Lung (tissue), 16 donors: Measurements from ENCODE around the gene SRP19. TPM values are rescaled to one million over a fixed set of nuclear protein-coding genes. Genes with fewer than 3 reads are reported as not detected.

ENCODE experiments used
- ATAC-seq: fragments of 200-7000 bp; cut with Tn5 transposase; one replicate; pipeline ENCODE4 v1.9.1; 2020; ENCODE audit warnings: moderate number of reproducible peaks; ENCODE audit not compliant: insufficient read depth, low FRiP score
- DNase-seq, 3 donors: peaks; one replicate each; pipeline ENCODE4 v3.0.0-alpha.2; 2013 to 2017
- H3K27ac ChIP-seq, 2 donors: one replicate each; pipeline ENCODE4 v1.5.1; 2013; ENCODE audit warnings: mild to moderate bottlenecking in 2 of 2, moderate library complexity in 2 of 2, control low read depth in 1 of 2, inconsistent platforms in 1 of 2, low read depth in 1 of 2, low read length in 1 of 2
- H3K27me3 ChIP-seq, 3 donors: one replicate each; pipeline ENCODE4 v1.5.1; 2013; ENCODE audit warnings: low read length in 2 of 3; ENCODE audit not compliant: control insufficient read depth in 3 of 3, insufficient read depth in 3 of 3
- H3K36me3 ChIP-seq, 4 donors: one replicate each; pipeline ENCODE4 v1.5.1; 2013; ENCODE audit warnings: low read length in 4 of 4, mild to moderate bottlenecking in 1 of 4, moderate library complexity in 1 of 4; ENCODE audit not compliant: control insufficient read depth in 4 of 4, insufficient read depth in 4 of 4
- H3K4me1 ChIP-seq, 5 donors: one replicate each; pipeline ENCODE4 v1.5.1; 2013; ENCODE audit warnings: low read length in 5 of 5, mild to moderate bottlenecking in 2 of 5, moderate library complexity in 1 of 5; ENCODE audit not compliant: control insufficient read depth in 5 of 5, insufficient read depth in 5 of 5
- H3K4me3 ChIP-seq: one replicate; pipeline ENCODE4 v1.5.1; 2013; ENCODE audit warnings: mild to moderate bottlenecking, control low read depth, moderate library complexity
- H3K9ac ChIP-seq, 2 donors: one replicate each; pipeline ENCODE4 v1.5.1; 2013; ENCODE audit warnings: low read length in 2 of 2, control low read depth in 1 of 2; ENCODE audit not compliant: insufficient read depth in 1 of 2
- H3K9me3 ChIP-seq, 4 donors: one replicate each; pipeline ENCODE4 v1.5.1; 2013; ENCODE audit warnings: low read length in 3 of 4, mild to moderate bottlenecking in 1 of 4, moderate library complexity in 1 of 4; ENCODE audit not compliant: control insufficient read depth in 4 of 4, insufficient read depth in 3 of 4
- WGBS, 2 donors: extraction: QIAGEN DNeasy Blood & Tissue Kit; methylation state at CpG; one replicate each; pipeline ENCODE4 v1.1.7; 2013; 5-methylcytosine and 5-hydroxymethylcytosine counted together
- long read RNA-seq, 5 donors: transcript quantifications; one replicate each; lab custom pipeline, GENCODE V29; 2026
- polyA plus RNA-seq, 2 donors: library from polyadenylated mRNA; stranded (reverse); fragments of 200-250 nt; gene quantifications; one replicate each; pipeline ENCODE4 v1.2.1, GENCODE V29; 2013
- total RNA-seq, 2 donors: library from RNA; depleted of rRNA in 1 of 2; stranded (reverse); fragments of >200 nt in 1 of 2; gene quantifications; one replicate each; pipeline ENCODE4 v1.2.1, GENCODE V29; 2014 to 2021
- TF ChIP-seq, protein P1 (sequence below): IDR thresholded peaks from 2 replicates; pipeline ENCODE4 v1.5.1; 2012; ENCODE audit warnings: mild to moderate bottlenecking; ENCODE audit errors: control extremely low read depth, extremely low read depth
- donor health status: control.
- donor health status: control.
- donor health status: Bipolar disorder and iron deficiency.
- donor health status: healthy.
- donor health status: DM: yes; HTN: yes; CAD: no.

The SRP19 gene
- total RNA-seq (10 to 100 TPM; 30.3 to 45.9 TPM), polyA plus RNA-seq (10 to 100 TPM; 68.1 to 81.0 TPM)
- long read RNA-seq, donor 1, transcript SRP19-206 (5 exons, 2,841 nt), result major isoform, 29 of 42 reads
- long read RNA-seq, donor 1, transcript SRP19-205 (2 exons, 473 nt), result minor isoform, 6 of 42 reads
- long read RNA-seq, donor 1, partial matches to known transcripts, result 0 of 42 reads
- long read RNA-seq, donor 1, other reads (novel, unspliced or antisense), result 0 of 42 reads
- long read RNA-seq, donor 2, transcript SRP19-206 (5 exons, 2,841 nt), result major isoform, 10 of 92 reads
- long read RNA-seq, donor 2, partial matches to known transcripts, result 25 of 92 reads
- long read RNA-seq, donor 2, other reads (novel, unspliced or antisense), result 53 of 92 reads
- long read RNA-seq, donor 3, transcript SRP19-206 (5 exons, 2,841 nt), result major isoform, 19 of 23 reads
- long read RNA-seq, donor 3, partial matches to known transcripts, result 0 of 23 reads
- long read RNA-seq, donor 3, other reads (novel, unspliced or antisense), result 0 of 23 reads
- long read RNA-seq, donor 4, transcript SRP19-206 (5 exons, 2,841 nt), result major isoform, 8 of 15 reads
- long read RNA-seq, donor 4, partial matches to known transcripts, result 0 of 15 reads
- long read RNA-seq, donor 4, other reads (novel, unspliced or antisense), result 0 of 15 reads
- long read RNA-seq, donor 5, transcript SRP19-206 (5 exons, 2,841 nt), result major isoform, 28 of 41 reads
- long read RNA-seq, donor 5, partial matches to known transcripts, result 5 of 41 reads
- long read RNA-seq, donor 5, other reads (novel, unspliced or antisense), result 0 of 41 reads

DNA sequence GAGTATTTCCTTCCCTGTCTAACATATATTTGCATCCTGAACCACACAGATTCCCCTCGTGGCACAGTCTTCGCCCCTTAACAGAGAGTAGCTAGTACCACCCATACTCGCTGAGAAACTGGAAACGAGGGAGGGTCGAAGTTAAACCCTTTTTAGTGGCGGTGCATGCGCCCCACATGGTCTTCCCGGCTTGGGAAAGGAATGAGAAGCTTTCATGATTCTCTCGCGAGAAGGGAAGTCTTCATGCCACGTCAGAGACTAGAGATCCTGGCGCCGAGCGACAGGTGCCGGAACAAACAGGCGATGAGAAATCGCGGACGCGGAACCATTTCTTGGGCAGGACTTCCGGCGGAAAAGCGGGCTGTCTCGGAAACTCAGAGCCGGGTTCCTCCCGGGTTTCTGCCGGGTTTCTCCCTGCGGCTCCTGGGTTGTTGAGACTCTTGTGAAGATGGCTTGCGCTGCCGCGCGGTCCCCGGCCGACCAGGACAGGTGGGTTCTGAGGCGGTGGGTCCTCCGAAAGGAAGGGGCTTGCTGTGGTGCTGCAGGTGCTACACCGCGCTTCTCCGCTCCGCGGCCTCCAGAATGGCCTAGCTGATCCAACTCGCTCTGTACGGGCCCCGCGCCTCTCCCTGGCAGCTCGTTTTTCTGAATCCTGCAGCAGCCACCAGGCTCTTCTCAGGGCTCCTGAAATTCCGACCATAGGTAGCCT, at the start of gene SRP19:
SRP19 (plus strand) TSS at position 359 of the 709 bp plus-strand sequence; CDS start at position 449, 90 bp downstream.
- TF ChIP-seq, protein P1, sequence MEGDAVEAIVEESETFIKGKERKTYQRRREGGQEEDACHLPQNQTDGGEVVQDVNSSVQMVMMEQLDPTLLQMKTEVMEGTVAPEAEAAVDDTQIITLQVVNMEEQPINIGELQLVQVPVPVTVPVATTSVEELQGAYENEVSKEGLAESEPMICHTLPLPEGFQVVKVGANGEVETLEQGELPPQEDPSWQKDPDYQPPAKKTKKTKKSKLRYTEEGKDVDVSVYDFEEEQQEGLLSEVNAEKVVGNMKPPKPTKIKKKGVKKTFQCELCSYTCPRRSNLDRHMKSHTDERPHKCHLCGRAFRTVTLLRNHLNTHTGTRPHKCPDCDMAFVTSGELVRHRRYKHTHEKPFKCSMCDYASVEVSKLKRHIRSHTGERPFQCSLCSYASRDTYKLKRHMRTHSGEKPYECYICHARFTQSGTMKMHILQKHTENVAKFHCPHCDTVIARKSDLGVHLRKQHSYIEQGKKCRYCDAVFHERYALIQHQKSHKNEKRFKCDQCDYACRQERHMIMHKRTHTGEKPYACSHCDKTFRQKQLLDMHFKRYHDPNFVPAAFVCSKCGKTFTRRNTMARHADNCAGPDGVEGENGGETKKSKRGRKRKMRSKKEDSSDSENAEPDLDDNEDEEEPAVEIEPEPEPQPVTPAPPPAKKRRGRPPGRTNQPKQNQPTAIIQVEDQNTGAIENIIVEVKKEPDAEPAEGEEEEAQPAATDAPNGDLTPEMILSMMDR, result no peak
- H3K9ac ChIP-seq, result peak within 1 kb of the TSS; percentile 92 to 98
- H3K4me3 ChIP-seq, result peak within 1 kb of the TSS; percentile 99
- 1 to 2% methylated on average over 47 of the region's 47 CpGs for WGBS, 2 donors
- ATAC-seq (peak; percentile 96), DNase-seq (peak; percentile 96 to 99 (median 98))
- H3K9me3 ChIP-seq, result no peaks in the 10 kb centered on the region
- peaks cover 3 to 13% (median 10%) of the 10 kb centered on the region in 4 donors for H3K36me3 ChIP-seq
- H3K4me1 ChIP-seq, result peaks cover 0 to 17% (median 9%) of the 10 kb centered on the region in 5 donors
- peak within 1 kb of the TSS; percentile 84 to 93 for H3K27ac ChIP-seq
- no peaks in the 10 kb centered on the region for H3K27me3 ChIP-seq

DNA sequence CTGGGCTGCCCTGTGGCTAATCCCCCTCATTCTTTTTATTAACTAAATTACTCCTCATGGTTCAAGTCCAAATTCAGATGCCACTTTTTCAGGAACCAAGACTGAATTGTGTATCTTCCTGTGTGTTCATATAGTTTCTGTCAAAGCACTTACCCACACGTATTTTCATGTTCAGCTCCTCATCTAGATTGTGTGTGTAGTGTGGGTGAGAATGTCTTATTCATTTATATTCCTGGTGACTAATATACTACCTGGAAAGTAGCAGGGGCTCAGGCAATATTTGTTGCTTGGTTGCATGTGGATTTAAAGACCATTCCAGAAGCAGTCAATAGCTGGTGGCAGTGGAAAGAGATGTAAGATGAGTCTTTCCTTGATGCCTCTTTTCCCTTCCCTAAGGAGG, 48.5 kb upstream of the SRP19 start:
- H3K9me3 ChIP-seq, result no peaks in the 10 kb centered on the region
- H3K27me3 ChIP-seq, result no peaks in the 10 kb centered on the region
- 82 to 97% methylated on average over 1 of the region's 1 CpG for WGBS, 2 donors
- DNase-seq (no peak), ATAC-seq (no peak)
- no peak overlapping the region for H3K4me3 ChIP-seq
- peaks cover 14 to 18% (median 16%) of the 10 kb centered on the region in 4 donors for H3K36me3 ChIP-seq
- no peak overlapping the region for H3K27ac ChIP-seq
- H3K4me1 ChIP-seq, result no peaks in the 10 kb centered on the region
- TF ChIP-seq, protein P1, result no peak
- H3K9ac ChIP-seq, result no peak overlapping the region

DNA sequence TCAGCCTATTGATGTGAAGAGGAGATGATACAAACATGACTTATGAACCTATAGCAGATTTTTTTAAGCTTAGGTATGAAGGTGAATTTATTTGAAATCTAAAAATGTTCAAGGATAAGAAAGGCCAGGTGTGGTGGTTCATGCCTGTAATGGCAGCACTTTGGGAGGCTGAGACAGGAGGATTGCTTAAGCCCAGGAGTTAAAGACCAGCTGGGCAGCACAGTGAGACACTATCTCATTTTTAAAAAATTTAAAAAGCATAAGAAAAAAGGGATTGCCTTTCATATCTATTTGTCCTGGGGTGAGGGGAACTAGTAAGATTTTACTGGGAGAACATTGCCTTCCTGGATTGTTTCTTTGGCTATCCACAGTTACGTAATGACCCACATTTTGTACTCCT, 40.8 kb upstream of the SRP19 start:
- Histone ChIP-seq H3K27ac (no peak overlapping the region), H3K27me3 (no peaks in the 10 kb centered on the region), H3K4me1 (no peaks in the 10 kb centered on the region), H3K9ac (no peak overlapping the region), H3K4me3 (no peak overlapping the region), H3K9me3 (no peaks in the 10 kb centered on the region), H3K36me3 (peaks cover 13 to 36% (median 27%) of the 10 kb centered on the region in 4 donors)
- WGBS, 2 donors, result 96 to 97% methylated on average over 1 of the region's 1 CpG
- no peak for DNase-seq
- ATAC-seq, result no peak
- TF ChIP-seq, protein P1, result no peak
